NCI-H2196 treated with DMSO at 0.1 percent for 48 hours (cell line): ENCODE results near the gene CACTIN.
"Not testable (repeated sequence)": the region's sequence is repeated elsewhere in the genome, so short reads cannot be mapped to it uniquely, and the experiment has no call there.

Experiments
- DNase-seq: peaks from one replicate; lab custom pipeline; 2025; ENCODE audit not compliant: unreplicated experiment; lab: John Stamatoyannopoulos, UW

CACTIN gene

DNA sequence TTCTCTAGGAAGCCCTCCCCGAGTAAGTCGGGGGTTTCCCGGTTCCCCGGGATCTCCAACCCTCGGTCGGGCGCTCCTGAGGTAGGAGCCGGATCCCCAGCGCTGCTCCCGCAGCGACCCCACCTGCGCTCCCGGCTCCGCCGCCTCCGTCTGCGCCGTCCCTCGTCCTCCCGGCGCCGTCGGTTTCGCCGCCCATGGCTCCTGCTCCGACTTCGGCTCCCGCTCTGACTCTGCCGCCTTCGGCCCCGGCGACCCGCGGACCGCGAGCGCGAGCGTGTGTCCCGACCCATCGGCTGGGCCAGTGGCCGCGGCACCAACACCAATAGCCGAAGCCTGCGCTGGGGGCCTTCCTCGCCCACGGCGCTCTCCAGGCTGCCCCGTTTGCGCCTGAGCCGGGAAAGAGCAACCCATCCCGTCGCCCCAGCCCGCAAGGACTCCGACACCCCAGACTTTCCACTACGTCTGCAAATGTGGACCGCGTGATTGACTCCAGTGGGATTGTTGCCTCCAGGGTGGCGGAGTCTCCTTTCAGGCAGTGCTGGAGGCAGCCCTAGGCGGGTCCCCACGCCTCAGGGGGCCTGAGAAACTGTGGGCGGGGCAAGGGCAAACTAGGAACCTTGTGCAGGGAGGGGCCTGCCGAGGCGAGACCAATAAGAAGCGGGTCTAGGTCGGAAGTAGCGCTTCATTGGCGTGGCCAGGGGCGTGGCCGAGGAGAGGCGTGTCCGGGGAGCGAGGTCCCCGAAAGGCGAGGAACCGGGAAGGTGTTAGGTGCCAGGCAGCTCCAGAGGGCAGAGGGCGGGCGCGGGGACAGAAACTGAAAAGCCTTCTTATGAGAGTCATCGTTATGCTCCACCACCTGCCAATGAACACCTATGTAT, at the start of gene CACTIN:
Gene CACTIN, minus strand, starts transcription at position 318 of the 878 bp plus-strand sequence. Its CDS starts 28 bp downstream, at position 290.
- DNase-seq: peak; percentile 95

DNA sequence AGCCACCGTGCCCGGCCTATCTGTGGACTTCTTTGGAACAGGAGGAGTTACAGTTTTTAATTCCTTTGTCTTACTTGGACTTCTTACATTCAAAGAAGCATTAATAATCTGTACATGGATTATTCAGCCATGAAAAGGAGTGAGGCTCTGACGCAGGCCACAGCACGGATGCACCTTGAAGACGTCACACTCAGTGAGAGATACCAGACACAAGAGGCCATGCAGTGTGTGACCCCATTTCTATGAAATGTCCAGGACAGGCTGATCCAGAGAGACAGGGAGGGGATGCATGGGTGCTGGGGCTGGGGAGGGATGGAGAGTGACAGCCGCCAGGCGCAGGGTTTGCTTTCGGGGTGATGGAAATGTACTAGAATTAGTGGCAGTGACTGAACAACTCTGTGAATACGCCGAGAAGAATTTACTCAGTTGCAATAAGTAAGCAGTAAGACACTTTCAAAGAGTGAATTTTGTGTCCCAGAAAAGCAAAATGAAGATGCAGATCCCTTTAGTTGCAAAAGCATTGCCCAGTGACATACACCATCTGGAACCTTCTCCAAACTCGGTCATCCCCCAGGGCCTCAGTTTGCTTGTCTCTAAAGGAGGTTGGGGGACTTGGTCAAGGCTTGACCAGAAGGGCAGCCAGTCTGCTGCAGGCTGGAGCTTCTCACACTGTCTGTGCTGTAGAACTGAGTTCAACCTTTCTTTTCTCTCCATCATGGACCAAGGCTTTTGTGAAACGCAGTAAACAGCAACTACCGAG, 48.4 kb upstream of the CACTIN start:
- DNase-seq: no peak

GRCh38 chr19:3673506-3674439, 47.2 kb upstream of the CACTIN start:
- DNase-seq: no peak

- DNase-seq: no peak
These were observed 46.4 kb upstream of the CACTIN start for GRCh38 chr19:3672993-3673392.

GRCh38 chr19:3672575-3672948, 46.0 kb upstream of the CACTIN start:
- DNase-seq: no peak

- DNase-seq: no peak
These were observed 45.3 kb upstream of the CACTIN start for GRCh38 chr19:3671680-3672574.

DNA sequence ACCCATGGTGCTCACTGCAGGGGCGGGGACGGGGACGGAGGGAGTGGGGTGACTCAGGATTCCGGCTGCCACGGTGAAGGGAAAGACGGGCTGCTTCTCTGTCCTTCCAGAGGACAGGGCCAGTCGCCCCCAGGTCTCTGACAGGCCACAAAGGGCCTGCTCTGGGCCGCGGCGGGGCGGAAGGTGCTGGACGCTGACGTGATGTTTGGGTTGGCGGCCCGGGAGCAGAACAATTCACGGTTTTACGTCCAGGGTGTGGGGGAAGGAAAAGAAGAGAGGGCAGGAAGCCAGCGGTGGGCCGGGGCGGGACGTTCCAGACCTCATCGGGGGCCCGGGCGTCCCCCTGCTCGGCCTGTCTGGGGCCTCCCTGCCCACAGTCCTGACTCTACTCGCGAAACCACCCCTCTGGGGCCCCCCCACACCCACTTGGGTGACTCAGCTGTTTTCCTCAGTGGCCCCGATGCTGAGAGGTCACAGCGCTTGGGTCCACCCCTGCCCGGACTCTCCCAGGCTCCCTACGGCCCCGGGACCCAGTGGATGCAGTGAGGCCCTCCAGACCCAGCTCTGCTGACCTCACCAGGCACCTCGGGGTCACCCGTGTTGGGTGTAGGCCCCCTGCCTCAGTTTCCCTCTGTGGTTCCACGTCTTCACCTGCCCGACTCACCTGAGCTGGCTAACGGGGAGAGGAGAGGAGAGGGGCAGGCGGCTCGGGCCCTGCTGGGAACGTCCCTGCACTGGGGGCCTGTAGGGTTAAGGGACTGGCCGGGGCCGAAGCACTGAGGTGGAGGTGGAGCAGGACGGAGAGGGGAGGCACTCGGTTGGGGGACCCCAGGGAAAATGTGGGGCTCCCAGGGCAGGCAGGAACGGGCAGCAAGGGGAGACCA, 44.4 kb upstream of the CACTIN start:
- DNase-seq: no peak

GRCh38 chr19:3669947-3670795, 43.6 kb upstream of the CACTIN start:
- no peak for DNase-seq

DNA sequence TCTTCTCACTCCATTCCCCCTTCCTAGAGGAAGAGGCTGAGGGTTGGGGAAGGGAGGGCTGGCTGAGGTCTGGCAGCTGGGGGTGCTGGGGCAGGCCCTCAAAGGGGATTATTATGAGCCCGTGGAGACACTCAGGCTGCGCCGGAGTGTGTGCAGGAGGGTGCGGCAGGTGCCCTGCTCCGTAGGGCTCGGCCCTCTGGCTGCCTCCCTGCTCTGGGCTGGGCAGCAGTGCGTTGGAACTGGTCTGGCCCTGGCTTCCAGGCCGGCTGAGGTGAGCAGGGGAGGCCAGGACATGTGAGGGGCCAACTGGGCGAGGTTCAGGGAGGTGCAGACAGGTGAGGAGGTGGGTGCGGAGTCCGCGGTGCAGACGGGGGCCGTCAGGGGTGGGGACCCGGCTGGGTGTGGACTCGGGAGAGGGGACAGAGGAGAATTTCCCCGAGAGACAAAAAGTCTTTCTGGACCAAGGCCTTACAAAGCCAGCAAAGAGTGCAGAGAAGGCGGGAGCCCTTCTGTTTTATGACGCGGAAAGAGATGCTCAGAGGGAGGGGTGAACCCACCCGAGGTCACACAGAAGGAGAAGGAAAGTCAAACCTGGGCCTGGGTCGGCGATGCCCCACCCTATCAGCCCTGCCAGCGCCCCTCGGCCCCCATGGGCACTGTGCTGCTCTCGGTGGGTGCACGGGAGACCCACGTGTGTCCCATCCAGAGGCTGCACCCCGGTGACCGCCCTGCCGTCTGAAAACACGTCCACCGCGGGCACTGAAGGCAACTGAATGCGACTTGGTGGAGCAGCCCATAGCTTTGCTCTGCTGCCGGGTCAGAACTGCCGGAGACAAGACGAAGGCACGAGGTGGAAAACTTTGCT, 42.7 kb upstream of the CACTIN start:
- DNase-seq: no peak

DNA sequence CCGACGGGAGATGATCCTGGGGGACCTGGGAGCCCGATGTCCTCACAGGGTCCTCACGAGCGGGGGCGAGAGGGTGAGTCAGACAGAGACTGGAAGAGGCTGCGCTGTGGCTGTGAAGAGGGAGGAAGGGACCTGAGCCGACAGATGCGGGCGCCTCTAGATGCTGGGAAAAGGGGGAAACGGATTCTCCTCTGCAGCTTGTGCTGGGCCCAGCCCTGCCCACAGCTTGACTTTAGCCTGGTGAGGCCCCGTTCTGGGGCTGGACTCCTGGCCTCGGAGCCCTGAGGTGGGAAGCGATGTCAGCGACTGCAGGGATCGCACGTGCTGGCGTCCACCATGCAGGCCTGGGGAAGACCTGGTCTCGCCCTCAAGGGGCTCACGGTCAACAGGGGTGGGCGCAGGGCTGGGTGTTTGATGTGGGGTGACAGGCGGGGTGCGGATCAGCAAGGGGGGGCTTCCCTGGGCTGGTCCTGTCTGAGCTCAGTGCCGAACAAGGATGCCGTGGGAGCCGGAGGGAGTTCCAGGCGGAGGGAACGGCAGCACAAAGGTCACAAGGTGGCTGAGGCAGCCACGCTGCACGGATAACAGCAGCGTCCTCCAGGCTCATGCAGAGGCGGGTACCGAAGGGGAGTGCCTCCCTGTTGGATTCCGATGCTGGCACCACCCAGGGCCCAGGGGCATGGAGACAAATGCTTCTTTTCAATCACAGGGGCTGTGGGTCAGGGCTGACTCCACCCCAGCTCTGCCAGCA, 41.9 kb upstream of the CACTIN start:
- no peak for DNase-seq

GRCh38 chr19:3667766-3668165, 41.2 kb upstream of the CACTIN start:
- DNase-seq: no peak

DNA sequence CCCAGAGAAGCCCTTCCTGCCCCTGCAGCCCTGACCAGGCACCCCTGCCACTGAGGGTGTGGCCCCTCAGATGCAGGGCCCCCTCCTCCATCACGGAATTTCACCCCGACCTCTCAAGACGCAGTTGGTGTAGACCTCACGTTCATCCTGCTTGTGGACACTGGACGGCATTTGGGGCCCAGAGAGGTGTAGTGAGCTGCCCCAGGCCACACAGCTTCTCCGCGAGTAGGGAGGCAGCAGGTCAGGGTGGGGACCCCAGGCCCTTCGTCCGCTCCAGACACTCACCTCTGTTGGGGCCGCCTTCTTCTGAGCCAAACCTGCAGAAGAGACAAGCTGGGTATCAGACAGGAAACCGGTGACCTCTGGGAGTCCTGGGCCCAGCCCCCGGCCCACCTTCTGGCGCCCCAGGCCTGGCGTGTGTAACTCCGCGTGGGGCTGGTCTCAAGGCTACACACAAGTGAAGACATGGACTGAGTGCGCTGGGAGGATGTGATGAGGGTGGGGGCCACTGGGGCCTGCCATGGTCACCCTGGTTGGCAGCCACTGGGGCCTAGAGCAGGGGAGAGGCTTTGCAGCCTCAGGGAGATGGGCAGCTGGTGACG, 40.5 kb upstream of the CACTIN start:
- no peak for DNase-seq

DNA sequence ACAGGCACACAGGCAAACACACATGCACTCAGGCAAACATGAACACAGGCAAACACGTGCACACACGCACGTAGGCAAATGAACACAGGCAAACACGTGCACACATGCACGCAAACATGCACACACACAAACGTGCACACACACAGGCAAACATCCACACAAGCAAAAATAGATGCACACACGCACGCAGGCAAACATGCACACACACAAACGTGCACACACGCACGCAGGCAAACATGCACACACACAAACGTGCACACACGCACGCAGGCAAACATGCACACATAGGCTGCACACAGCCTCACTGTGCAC, 39.9 kb upstream of the CACTIN start:
- DNase-seq: not testable (repeated sequence)

GRCh38 chr19:3665681-3666544, 39.3 kb upstream of the CACTIN start:
- peak; percentile 30 for DNase-seq

GRCh38 chr19:3664879-3665642, 38.5 kb upstream of the CACTIN start:
- no peak for DNase-seq
